Prostate gland (tissue), 2 donors: ENCODE data around the gene NUDT7.

Experiments used
- CTCF ChIP-seq, 4 experiments: fragments of 200-600 bp in 2 of 4; fragments of 450-650 bp in 2 of 4; sonication (generic) in 2 of 4; IDR thresholded peaks; 1 replicate in 3 of 4; 2 replicates in 1 of 4; pipeline ENCODE4 v1.5.1; 2016 to 2019; ENCODE audit warnings: antibody characterized with exemption in 4 of 4, mild to moderate bottlenecking in 2 of 4, moderate library complexity in 2 of 4
- POLR2A ChIP-seq: fragments of 450-650 bp; IDR thresholded peaks from one replicate; pipeline ENCODE4 v1.6.1; 2016; ENCODE audit warnings: antibody characterized with exemption, mild to moderate bottlenecking

- no peak for TF ChIP-seq CTCF (IDR thresholded peaks at IDR 0.05)
- no peak for TF ChIP-seq POLR2A
Measured at GRCh38 chr16:77786186-77786847, 64.0 kb downstream of the NUDT7 start.
